Neural progenitor cell (in vitro differentiated cells): Measurements from ENCODE around the gene TBXT.

Experiments
- EZH2 ChIP-seq: fragments of 200-600 bp; sonication (generic); IDR thresholded peaks from 2 replicates; pipeline ENCODE4 v1.6.1; 2017; ENCODE audit warnings: antibody characterized with exemption, mild to moderate bottlenecking, moderate library complexity
- TF ChIP-seq, protein P1 (sequence below): fragments of 200-600 bp; sonication (generic); IDR thresholded peaks from 2 replicates; pipeline ENCODE4 v1.5.1; 2017; ENCODE audit warnings: antibody characterized with exemption, mild to moderate bottlenecking

DNA sequence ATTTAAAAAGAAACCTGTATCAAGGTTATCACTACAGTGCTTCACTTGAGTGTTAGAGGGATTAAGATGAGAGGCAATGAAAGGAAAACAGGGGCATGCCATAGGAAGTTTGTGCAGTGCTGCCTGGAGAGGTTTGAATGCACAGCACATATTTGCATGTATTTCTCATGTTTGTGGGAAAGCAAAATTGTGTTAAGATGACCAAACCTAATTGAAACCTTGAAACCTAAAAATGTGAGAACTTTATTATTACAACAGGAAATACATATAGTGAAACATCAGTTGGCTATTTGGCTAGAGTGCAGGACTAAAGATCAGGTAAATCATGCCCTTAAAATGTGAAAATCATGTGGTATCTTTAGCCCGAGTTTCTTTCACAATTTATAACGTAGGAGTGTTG lies 8.5 kb upstream of the TBXT start:
- TF ChIP-seq, protein P1, sequence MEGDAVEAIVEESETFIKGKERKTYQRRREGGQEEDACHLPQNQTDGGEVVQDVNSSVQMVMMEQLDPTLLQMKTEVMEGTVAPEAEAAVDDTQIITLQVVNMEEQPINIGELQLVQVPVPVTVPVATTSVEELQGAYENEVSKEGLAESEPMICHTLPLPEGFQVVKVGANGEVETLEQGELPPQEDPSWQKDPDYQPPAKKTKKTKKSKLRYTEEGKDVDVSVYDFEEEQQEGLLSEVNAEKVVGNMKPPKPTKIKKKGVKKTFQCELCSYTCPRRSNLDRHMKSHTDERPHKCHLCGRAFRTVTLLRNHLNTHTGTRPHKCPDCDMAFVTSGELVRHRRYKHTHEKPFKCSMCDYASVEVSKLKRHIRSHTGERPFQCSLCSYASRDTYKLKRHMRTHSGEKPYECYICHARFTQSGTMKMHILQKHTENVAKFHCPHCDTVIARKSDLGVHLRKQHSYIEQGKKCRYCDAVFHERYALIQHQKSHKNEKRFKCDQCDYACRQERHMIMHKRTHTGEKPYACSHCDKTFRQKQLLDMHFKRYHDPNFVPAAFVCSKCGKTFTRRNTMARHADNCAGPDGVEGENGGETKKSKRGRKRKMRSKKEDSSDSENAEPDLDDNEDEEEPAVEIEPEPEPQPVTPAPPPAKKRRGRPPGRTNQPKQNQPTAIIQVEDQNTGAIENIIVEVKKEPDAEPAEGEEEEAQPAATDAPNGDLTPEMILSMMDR: no peak
- no peak for TF ChIP-seq EZH2
